Stomach (tissue), 4 donors: Measurements from ENCODE around the gene TYROBP.

Experiments
- CTCF ChIP-seq, 7 experiments: fragments of 450-650 bp in 4 of 7; fragments of 200-600 bp in 3 of 7; sonication (generic) in 3 of 7; IDR thresholded peaks; one replicate each; pipeline ENCODE4 v1.5.1; 2016 to 2019; ENCODE audit warnings: antibody characterized with exemption in 7 of 7, control low read depth in 2 of 7, mild to moderate bottlenecking in 1 of 7
- EP300 ChIP-seq: sonication (generic); formaldehyde crosslinking; IDR thresholded peaks from one replicate; pipeline ENCODE4 v1.6.1; 2017; ENCODE audit warnings: antibody characterized with exemption
- POLR2A ChIP-seq, 4 donors: fragments of 450-650 bp; IDR thresholded peaks; one replicate each; pipeline ENCODE4 v1.6.1; 2016; ENCODE audit warnings: antibody characterized with exemption in 4 of 4, control low read depth in 2 of 4, mild to moderate bottlenecking in 1 of 4, moderate library complexity in 1 of 4
- POLR2AphosphoS5 ChIP-seq, 3 donors: sonication (generic); formaldehyde crosslinking; IDR thresholded peaks; one replicate each; pipeline ENCODE4 v1.6.1; 2016; ENCODE audit warnings: antibody characterized with exemption in 3 of 3

DNA sequence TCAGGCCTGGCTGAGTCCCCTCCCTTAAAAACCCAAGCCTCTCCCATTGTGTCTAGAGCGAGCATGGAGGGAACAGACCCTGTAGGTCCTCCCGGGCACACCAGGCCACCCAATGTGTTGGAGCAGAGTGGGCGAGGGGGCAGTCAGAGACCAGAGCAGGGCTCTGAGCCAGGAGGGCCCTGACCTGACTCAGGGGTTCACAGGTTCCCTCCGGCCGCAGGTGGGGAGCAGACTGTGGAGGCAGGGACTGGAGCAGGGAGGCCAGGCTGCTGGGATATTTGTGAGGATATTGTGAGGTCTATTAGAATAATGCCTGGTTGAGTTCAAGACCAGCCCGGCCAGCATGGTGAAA, 1.6 kb upstream of the TYROBP start:
- TF ChIP-seq CTCF (IDR thresholded peaks at IDR 0.05) = no peak
- no peak for TF ChIP-seq POLR2A (IDR thresholded peaks at IDR 0.05)
- no peak for TF ChIP-seq EP300
- no peak for TF ChIP-seq POLR2AphosphoS5 (IDR thresholded peaks at IDR 0.05)
